ENCODE measurements around the gene NAALADL2.
"Not testable (repeated sequence)": the region's sequence is repeated elsewhere in the genome, so short reads cannot be mapped to it uniquely, and the experiment has no call there.

NAALADL2 gene

DNA sequence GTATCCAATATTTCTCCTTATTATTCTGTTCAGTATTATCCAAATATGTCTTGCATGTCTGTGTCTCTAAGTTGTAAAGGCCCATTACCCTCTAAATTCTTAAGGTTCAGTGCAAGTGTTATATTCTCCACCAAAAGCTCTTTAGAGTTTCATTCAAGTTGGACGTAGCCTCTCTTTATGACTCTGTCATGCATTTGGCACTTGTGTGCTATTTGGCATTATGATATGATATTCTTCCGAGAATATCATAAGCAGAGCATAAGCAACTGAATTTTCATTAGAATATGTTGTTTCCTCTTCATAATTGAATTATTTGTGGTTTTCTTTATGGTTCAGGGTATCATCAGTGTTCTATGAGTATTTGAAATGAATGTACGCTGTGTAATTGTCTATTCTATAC lies 594.2 kb downstream of the NAALADL2 start:
- H3K27me3 ChIP-seq (ENCODE audit: insufficient read depth, low read length): no peaks in the 10 kb centered on the region
- WGBS (ENCODE audit: extremely low coverage, insufficient coverage, insufficient read length): no CpG with 5 or more reads among the region's 3 CpGs
- no peak for DNase-seq

DNA sequence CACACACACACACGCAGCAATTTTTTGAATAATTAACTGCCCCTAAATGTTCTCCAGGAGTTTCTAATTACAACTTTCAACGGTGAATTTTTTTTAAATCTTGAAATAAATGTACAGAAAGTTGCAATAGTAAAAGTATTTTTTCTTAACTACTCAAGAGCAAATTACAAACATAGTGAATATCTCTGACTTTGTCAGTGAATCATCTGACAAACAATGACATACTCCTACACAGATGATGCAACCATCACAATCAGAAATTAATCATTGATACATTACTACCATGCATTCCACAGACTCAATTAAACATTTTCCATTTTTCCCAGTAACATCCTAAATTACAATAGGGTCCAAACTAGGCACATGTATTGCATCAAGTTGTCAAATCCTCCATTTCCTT lies 597.3 kb downstream of the NAALADL2 start:
- no peak overlapping the region for H3K9ac ChIP-seq (ENCODE audit: low read length)
- no peak overlapping the region for H2AFZ ChIP-seq (ENCODE audit: insufficient read depth, low read length, poor library complexity)
- no peaks in the 10 kb centered on the region for H3K36me3 ChIP-seq (ENCODE audit: control insufficient read depth in 1 of 2, insufficient read depth in 2 of 2, low read length in 2 of 2)
- no peak overlapping the region for H3K23ac ChIP-seq (ENCODE audit: low read length)
- no peak overlapping the region for H3K4ac ChIP-seq (ENCODE audit: low read depth, low read length)
- H4K12ac ChIP-seq (ENCODE audit: low read depth, low read length): no peak overlapping the region
- H2BK12ac ChIP-seq (ENCODE audit: low read length): no peak overlapping the region
- H3K4me3 ChIP-seq (ENCODE audit: low read depth, low read length): no peak overlapping the region
- H3K4me1 ChIP-seq (ENCODE audit: control insufficient read depth in 1 of 2, insufficient read depth in 2 of 2, low read length in 2 of 2): no peaks in the 10 kb centered on the region
- H3K9me3 ChIP-seq (ENCODE audit: insufficient read depth, low read depth, low read length): no peaks in the 10 kb centered on the region
- no peak for DNase-seq
- H3K18ac ChIP-seq (ENCODE audit: low read length): no peak overlapping the region
- no CpG with 5 or more reads among the region's 2 CpGs for WGBS (ENCODE audit: extremely low coverage, insufficient coverage, insufficient read length)
- H3K79me1 ChIP-seq (ENCODE audit: low read length): no peaks in the 10 kb centered on the region
- H4K91ac ChIP-seq (ENCODE audit: low read depth, low read length): no peak overlapping the region
- no peaks in the 10 kb centered on the region for H3K79me2 ChIP-seq (ENCODE audit: control insufficient read depth, insufficient read depth, low read length, poor library complexity)
- H2BK120ac ChIP-seq (ENCODE audit: insufficient read depth, low read length, poor library complexity): no peak overlapping the region
- no peak overlapping the region for H3K27ac ChIP-seq (ENCODE audit: low read depth, low read length)
- no peaks in the 10 kb centered on the region for H3K27me3 ChIP-seq (ENCODE audit: insufficient read depth, low read length)
- H2BK5ac ChIP-seq (ENCODE audit: low read depth, low read length, poor library complexity): no peak overlapping the region
- H2AK5ac ChIP-seq (ENCODE audit: low read length): no peak overlapping the region
- H3K14ac ChIP-seq (ENCODE audit: low read length): no peak overlapping the region
- no peak overlapping the region for H3K4me2 ChIP-seq (ENCODE audit: low read length)
- no peak overlapping the region for H4K8ac ChIP-seq (ENCODE audit: low read depth, low read length)

More for the DNA sequence above, 594.2 kb downstream of the NAALADL2 start:
- Histone ChIP-seq H3K9ac (ENCODE audit: low read length) (no peak overlapping the region), H3K4me1 (ENCODE audit: control insufficient read depth in 1 of 2, insufficient read depth in 2 of 2, low read length in 2 of 2) (no peaks in the 10 kb centered on the region), H3K27ac (ENCODE audit: low read depth, low read length) (no peak overlapping the region), H4K91ac (ENCODE audit: low read depth, low read length) (no peak overlapping the region), H3K4me3 (ENCODE audit: low read depth, low read length) (no peak overlapping the region), H3K18ac (ENCODE audit: low read length) (no peak overlapping the region), H4K12ac (ENCODE audit: low read depth, low read length) (no peak overlapping the region), H3K79me2 (ENCODE audit: control insufficient read depth, insufficient read depth, low read length, poor library complexity) (no peaks in the 10 kb centered on the region), H3K4ac (ENCODE audit: low read depth, low read length) (no peak overlapping the region), H2BK5ac (ENCODE audit: low read depth, low read length, poor library complexity) (no peak overlapping the region), H2BK12ac (ENCODE audit: low read length) (no peak overlapping the region), H2AFZ (ENCODE audit: insufficient read depth, low read length, poor library complexity) (no peak overlapping the region), H2BK120ac (ENCODE audit: insufficient read depth, low read length, poor library complexity) (no peak overlapping the region), H4K8ac (ENCODE audit: low read depth, low read length) (no peak overlapping the region), H3K9me3 (ENCODE audit: insufficient read depth, low read depth, low read length) (peaks cover under 1% of the 10 kb centered on the region), H3K14ac (ENCODE audit: low read length) (no peak overlapping the region), H3K23ac (ENCODE audit: low read length) (no peak overlapping the region), H2AK5ac (ENCODE audit: low read length) (no peak overlapping the region), H3K36me3 (ENCODE audit: control insufficient read depth in 1 of 2, insufficient read depth in 2 of 2, low read length in 2 of 2) (no peaks in the 10 kb centered on the region), H3K4me2 (ENCODE audit: low read length) (no peak overlapping the region), H3K79me1 (ENCODE audit: low read length) (no peaks in the 10 kb centered on the region)

DNA sequence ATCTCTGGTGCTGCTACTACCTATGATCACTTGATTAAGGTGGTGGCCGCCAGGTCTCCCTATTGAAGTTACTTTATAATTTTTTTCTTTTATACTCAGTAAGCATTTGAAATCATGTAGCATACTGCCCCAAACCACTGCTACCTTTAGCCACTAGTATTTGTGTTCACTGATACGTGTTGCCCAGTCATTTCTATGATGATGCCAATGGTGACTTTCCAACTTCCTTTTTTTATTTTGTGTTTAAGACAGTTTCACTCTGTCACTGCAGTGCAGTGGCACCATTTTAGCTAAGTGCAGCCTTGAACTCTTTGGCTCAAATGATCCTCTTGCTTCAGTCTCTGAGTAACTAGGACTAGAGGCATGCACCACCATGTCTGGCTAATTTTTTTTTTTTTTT lies 598.2 kb downstream of the NAALADL2 start:
- Histone ChIP-seq H3K23ac (ENCODE audit: low read length) (no peak overlapping the region), H3K79me1 (ENCODE audit: low read length) (no peaks in the 10 kb centered on the region), H2AK5ac (ENCODE audit: low read length) (no peak overlapping the region), H3K36me3 (ENCODE audit: control insufficient read depth in 1 of 2, insufficient read depth in 2 of 2, low read length in 2 of 2) (no peaks in the 10 kb centered on the region), H3K4ac (ENCODE audit: low read depth, low read length) (no peak overlapping the region), H2AFZ (ENCODE audit: insufficient read depth, low read length, poor library complexity) (no peak overlapping the region), H3K4me1 (ENCODE audit: control insufficient read depth in 1 of 2, insufficient read depth in 2 of 2, low read length in 2 of 2) (no peaks in the 10 kb centered on the region), H3K14ac (ENCODE audit: low read length) (no peak overlapping the region), H3K18ac (ENCODE audit: low read length) (no peak overlapping the region), H4K12ac (ENCODE audit: low read depth, low read length) (no peak overlapping the region), H3K9ac (ENCODE audit: low read length) (no peak overlapping the region), H2BK120ac (ENCODE audit: insufficient read depth, low read length, poor library complexity) (no peak overlapping the region), H2BK5ac (ENCODE audit: low read depth, low read length, poor library complexity) (no peak overlapping the region), H3K27ac (ENCODE audit: low read depth, low read length) (no peak overlapping the region), H3K9me3 (ENCODE audit: insufficient read depth, low read depth, low read length) (no peaks in the 10 kb centered on the region), H3K4me3 (ENCODE audit: low read depth, low read length) (no peak overlapping the region), H3K79me2 (ENCODE audit: control insufficient read depth, insufficient read depth, low read length, poor library complexity) (no peaks in the 10 kb centered on the region), H3K4me2 (ENCODE audit: low read length) (no peak overlapping the region), H4K91ac (ENCODE audit: low read depth, low read length) (no peak overlapping the region), H4K8ac (ENCODE audit: low read depth, low read length) (no peak overlapping the region), H3K27me3 (ENCODE audit: insufficient read depth, low read length) (no peaks in the 10 kb centered on the region), H2BK12ac (ENCODE audit: low read length) (no peak overlapping the region)
- peak in 1 of 2 donors; percentile 3 for DNase-seq
- no CpG with 5 or more reads among the region's 2 CpGs for WGBS (ENCODE audit: extremely low coverage, insufficient coverage, insufficient read length)

DNA sequence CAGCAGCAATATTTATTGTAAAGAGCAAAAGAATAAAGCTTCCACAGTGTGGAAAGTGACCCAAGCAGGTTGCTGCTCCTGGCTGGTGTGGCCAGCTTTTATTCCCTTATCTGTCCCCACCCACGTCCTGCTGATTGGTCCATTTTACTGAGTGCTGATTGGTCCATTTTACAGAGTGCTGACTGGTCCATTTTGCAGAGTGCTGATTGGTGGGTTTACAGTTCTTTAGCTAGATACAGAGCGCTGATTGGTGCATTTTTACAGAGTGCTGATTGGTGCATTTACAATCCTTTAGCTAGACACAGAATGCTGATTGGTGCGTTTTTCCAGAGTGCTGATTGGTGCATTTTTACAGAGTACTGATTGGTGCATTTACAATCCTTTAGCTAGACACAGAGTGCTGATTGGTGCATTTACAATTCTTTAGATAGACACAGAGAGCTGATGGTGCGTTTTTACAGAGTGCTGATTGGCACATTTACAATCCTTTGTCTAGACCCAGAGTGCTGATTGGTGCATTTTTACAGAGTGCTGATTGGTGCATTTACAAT lies 601.8 kb downstream of the NAALADL2 start:
- H3K4ac ChIP-seq (ENCODE audit: low read depth, low read length); H3K9me3 ChIP-seq (ENCODE audit: insufficient read depth, low read depth, low read length); H2BK12ac ChIP-seq (ENCODE audit: low read length); H4K91ac ChIP-seq (ENCODE audit: low read depth, low read length); DNase-seq; H3K23ac ChIP-seq (ENCODE audit: low read length); H3K27me3 ChIP-seq (ENCODE audit: insufficient read depth, low read length); H3K79me1 ChIP-seq (ENCODE audit: low read length); H3K9ac ChIP-seq (ENCODE audit: low read length); H3K18ac ChIP-seq (ENCODE audit: low read length); H3K36me3 ChIP-seq (ENCODE audit: control insufficient read depth in 1 of 2, insufficient read depth in 2 of 2, low read length in 2 of 2); H3K4me2 ChIP-seq (ENCODE audit: low read length); H3K79me2 ChIP-seq (ENCODE audit: control insufficient read depth, insufficient read depth, low read length, poor library complexity); H3K4me3 ChIP-seq (ENCODE audit: low read depth, low read length); H3K4me1 ChIP-seq (ENCODE audit: control insufficient read depth in 1 of 2, insufficient read depth in 2 of 2, low read length in 2 of 2); H2AFZ ChIP-seq (ENCODE audit: insufficient read depth, low read length, poor library complexity); H4K12ac ChIP-seq (ENCODE audit: low read depth, low read length); H2BK120ac ChIP-seq (ENCODE audit: insufficient read depth, low read length, poor library complexity); H2BK5ac ChIP-seq (ENCODE audit: low read depth, low read length, poor library complexity); H3K27ac ChIP-seq (ENCODE audit: low read depth, low read length); H2AK5ac ChIP-seq (ENCODE audit: low read length); H4K8ac ChIP-seq (ENCODE audit: low read depth, low read length); H3K14ac ChIP-seq (ENCODE audit: low read length): not testable (repeated sequence)
- no CpG with 5 or more reads among the region's 4 CpGs for WGBS (ENCODE audit: extremely low coverage, insufficient coverage, insufficient read length)

All from trophoblast cell (in vitro differentiated cells and primary cell).